Esophagus muscularis mucosa (tissue), 4 donors: ENCODE results near the gene TRPV4.

Experiments used
- CTCF ChIP-seq, 3 experiments: fragments of 200-600 bp in 2 of 3; fragments of 450-650 bp in 1 of 3; sonication (generic) in 2 of 3; IDR thresholded peaks; one replicate each; pipeline ENCODE4 v1.5.1; 2017 to 2019; ENCODE audit warnings: antibody characterized with exemption in 3 of 3, mild to moderate bottlenecking in 2 of 3, moderate library complexity in 1 of 3
- EP300 ChIP-seq: sonication (generic); formaldehyde crosslinking; IDR thresholded peaks from one replicate; pipeline ENCODE4 v1.6.1; 2017; ENCODE audit warnings: antibody characterized with exemption
- POLR2A ChIP-seq: fragments of 450-650 bp; IDR thresholded peaks from one replicate; pipeline ENCODE4 v1.6.1; 2017; ENCODE audit warnings: antibody characterized with exemption, moderate library complexity, mild to moderate bottlenecking, low read depth
- POLR2AphosphoS5 ChIP-seq, 2 donors: sonication (generic); formaldehyde crosslinking; IDR thresholded peaks; one replicate each; pipeline ENCODE4 v1.6.1; 2017; ENCODE audit warnings: antibody characterized with exemption in 2 of 2

GRCh38 chr12:109765446-109765810 lies 67.8 kb downstream of the TRPV4 start:
- TF ChIP-seq POLR2A, result no peak
- no peak for TF ChIP-seq CTCF (IDR thresholded peaks at IDR 0.05)
- TF ChIP-seq POLR2AphosphoS5 (IDR thresholded peaks at IDR 0.05), result no peak
- no peak for TF ChIP-seq EP300
